ENCODE results near the gene CHIC2.

- TF ChIP-seq CTCF (IDR thresholded peaks at IDR 0.05) = no peak
- TF ChIP-seq POLR2A (IDR thresholded peaks at IDR 0.05) = no peak
- no peak for TF ChIP-seq EP300 (IDR thresholded peaks at IDR 0.05)
Observed at GRCh38 chr4:54067166-54067565, 2.8 kb upstream of the CHIC2 start.
